Progenitor cell of endocrine pancreas (in vitro differentiated cells): ENCODE data around the gene FBXW11. TPM values are rescaled to one million over a fixed set of nuclear protein-coding genes. Genes with fewer than 3 reads are reported as not detected.
A peak's percentile ranks its signal among the peaks of the same experiment; 100 is the strongest.

Experiments
- DNase-seq: peaks from one replicate; pipeline ENCODE4 v3.0.0; 2021; ENCODE audit warnings: low spot score; ENCODE audit not compliant: unreplicated experiment
- H3K27ac Mint-ChIP-seq: 2 replicates; pipeline ENCODE4 v1.8.0; 2021; ENCODE audit warnings: mild to moderate bottlenecking, moderate library complexity, mixed read lengths
- H3K27me3 Mint-ChIP-seq: 2 replicates; pipeline ENCODE4 v1.8.0; 2021; ENCODE audit warnings: mixed read lengths
- H3K36me3 Mint-ChIP-seq: 2 replicates; pipeline ENCODE4 v1.8.0; 2022; ENCODE audit warnings: mixed read lengths; ENCODE audit not compliant: insufficient read depth
- H3K4me1 Mint-ChIP-seq: 2 replicates; pipeline ENCODE4 v1.8.0; 2021; ENCODE audit warnings: low read depth, mixed read lengths
- H3K4me3 Mint-ChIP-seq: 2 replicates; pipeline ENCODE4 v1.8.0; 2021; ENCODE audit warnings: low read depth, mild to moderate bottlenecking, moderate library complexity, mixed read lengths
- H3K9me3 Mint-ChIP-seq: 2 replicates; pipeline ENCODE4 v1.8.0; 2021; ENCODE audit warnings: low read depth, mixed read lengths
- CTCF ChIP-seq: fragments of 200-600 bp; sonication (generic); IDR thresholded peaks from one replicate; pipeline ENCODE4 v1.5.0; 2021; ENCODE audit warnings: antibody characterized with exemption, mild to moderate bottlenecking; ENCODE audit not compliant: unreplicated experiment
- total RNA-seq: library from RNA; stranded (reverse); gene quantifications from 2 replicates; pipeline ENCODE4 v1.2.1, GENCODE V29; 2021

The FBXW11 gene
- total RNA-seq, 1 donor from 2014 or later = 63.5 TPM

- Mint-ChIP-seq H3K27ac (peak overlapping the region; percentile 65), H3K4me1 (peaks cover 20% of the 10 kb centered on the region), H3K9me3 (no peaks in the 10 kb centered on the region), H3K4me3 (no peak overlapping the region), H3K36me3 (peaks cover 16% of the 10 kb centered on the region), H3K27me3 (no peaks in the 10 kb centered on the region)
- no peak for TF ChIP-seq CTCF
- no peak for DNase-seq
These were observed 14.1 kb downstream of the FBXW11 start for GRCh38 chr5:171992305-171992704.

- TF ChIP-seq CTCF = no peak
- Mint-ChIP-seq H3K27ac (no peak overlapping the region), H3K4me1 (peaks cover 12% of the 10 kb centered on the region), H3K4me3 (no peak overlapping the region), H3K27me3 (no peaks in the 10 kb centered on the region), H3K9me3 (no peaks in the 10 kb centered on the region), H3K36me3 (peaks cover 16% of the 10 kb centered on the region)
- DNase-seq = no peak
These were observed 15.8 kb downstream of the FBXW11 start for GRCh38 chr5:171990713-171991015.

- Mint-ChIP-seq H3K9me3 (no peaks in the 10 kb centered on the region), H3K27ac (no peak overlapping the region), H3K4me3 (no peak overlapping the region), H3K4me1 (peaks cover 12% of the 10 kb centered on the region), H3K36me3 (peaks cover 16% of the 10 kb centered on the region), H3K27me3 (no peaks in the 10 kb centered on the region)
- no peak for TF ChIP-seq CTCF
- DNase-seq = no peak
These were observed 16.3 kb downstream of the FBXW11 start for GRCh38 chr5:171989946-171990712.

- Mint-ChIP-seq H3K27ac (no peak overlapping the region), H3K9me3 (no peaks in the 10 kb centered on the region), H3K4me1 (peaks cover 16% of the 10 kb centered on the region), H3K27me3 (no peaks in the 10 kb centered on the region), H3K4me3 (no peak overlapping the region), H3K36me3 (peaks cover 15% of the 10 kb centered on the region)
- TF ChIP-seq CTCF = no peak
- no peak for DNase-seq
These were observed 17.2 kb downstream of the FBXW11 start for GRCh38 chr5:171989276-171989675.

- no peak for TF ChIP-seq CTCF
- no peak overlapping the region for H3K4me3 Mint-ChIP-seq
- peaks cover 2% of the 10 kb centered on the region for H3K9me3 Mint-ChIP-seq
- H3K4me1 Mint-ChIP-seq = peaks cover 15% of the 10 kb centered on the region
- no peak for DNase-seq
- no peaks in the 10 kb centered on the region for H3K27me3 Mint-ChIP-seq
- H3K27ac Mint-ChIP-seq = no peak overlapping the region
- H3K36me3 Mint-ChIP-seq = peaks cover 10% of the 10 kb centered on the region
These were observed 19.7 kb downstream of the FBXW11 start for GRCh38 chr5:171986772-171987171.
